GM23248 (cell line): ENCODE data around the gene DNAL4. TPM values are rescaled to one million over a fixed set of nuclear protein-coding genes. Genes with fewer than 3 reads are reported as not detected.

Experiments
- DNase-seq: peaks from one replicate; pipeline ENCODE4 v3.0.0-alpha.2; 2015
- H2AFZ ChIP-seq: fragments of 200-600 bp; sonication (generic); 2 replicates; pipeline ENCODE4 v1.6.1; 2016; ENCODE audit warnings: antibody characterized with exemption
- H3F3A ChIP-seq: fragments of 200-600 bp; sonication (generic); 2 replicates; pipeline ENCODE4 v1.6.1; 2016; ENCODE audit warnings: mild to moderate bottlenecking, antibody characterized with exemption, mixed run types; ENCODE audit not compliant: insufficient read depth
- H3K27ac ChIP-seq: fragments of 200-600 bp; sonication (generic); 2 replicates; pipeline ENCODE4 v1.5.1; 2016; ENCODE audit warnings: mild to moderate bottlenecking
- H3K27me3 ChIP-seq: fragments of 200-600 bp; sonication (generic); replicated peaks from 2 replicates; pipeline ENCODE4 v1.6.1; 2016; ENCODE audit warnings: mild to moderate bottlenecking; ENCODE audit not compliant: insufficient read depth
- H3K36me3 ChIP-seq: fragments of 200-600 bp; sonication (generic); 2 replicates; pipeline ENCODE4 v1.6.1; 2016; ENCODE audit warnings: low read depth, mild to moderate bottlenecking
- H3K4me1 ChIP-seq: fragments of 200-600 bp; sonication (generic); 2 replicates; pipeline ENCODE4 v1.6.1; 2016; ENCODE audit warnings: mild to moderate bottlenecking; ENCODE audit not compliant: insufficient read depth
- H3K4me2 ChIP-seq: fragments of 200-600 bp; sonication (generic); one replicate; pipeline ENCODE4 v1.6.1; 2016; ENCODE audit warnings: mild to moderate bottlenecking; ENCODE audit not compliant: unreplicated experiment
- H3K4me3 ChIP-seq: fragments of 200-600 bp; sonication (generic); 2 replicates; pipeline ENCODE4 v1.5.1; 2016; ENCODE audit warnings: mild to moderate bottlenecking
- H3K79me2 ChIP-seq: fragments of 200-600 bp; sonication (generic); 2 replicates; pipeline ENCODE4 v1.6.1; 2016; ENCODE audit warnings: mild to moderate bottlenecking; ENCODE audit not compliant: insufficient read depth
- H3K9ac ChIP-seq: fragments of 200-600 bp; sonication (generic); 2 replicates; pipeline ENCODE4 v1.6.1; 2016; ENCODE audit warnings: mild to moderate bottlenecking
- H3K9me2 ChIP-seq: fragments of 200-600 bp; sonication (generic); 2 replicates; pipeline ENCODE4 v1.6.1; 2016; ENCODE audit warnings: mixed run types, mild to moderate bottlenecking, moderate library complexity; ENCODE audit not compliant: insufficient read depth
- H3K9me3 ChIP-seq: fragments of 200-600 bp; sonication (generic); one replicate; pipeline ENCODE4 v1.6.1; 2017; ENCODE audit warnings: low read depth
- H4K20me1 ChIP-seq: fragments of 200-600 bp; sonication (generic); 2 replicates; pipeline ENCODE4 v1.6.0; 2016; ENCODE audit not compliant: insufficient read depth
- EZH2 ChIP-seq: fragments of 200-600 bp; sonication (generic); IDR thresholded peaks from 2 replicates; pipeline ENCODE4 v1.6.1; 2018; ENCODE audit warnings: antibody characterized with exemption, mild to moderate bottlenecking; ENCODE audit not compliant: insufficient read depth, poor library complexity, severe bottlenecking
- EZH2phosphoT487 ChIP-seq: fragments of 200-600 bp; sonication (generic); IDR thresholded peaks from 2 replicates; pipeline ENCODE4 v1.6.1; 2018; ENCODE audit warnings: antibody characterized with exemption, moderate library complexity, mild to moderate bottlenecking, low read depth; ENCODE audit not compliant: insufficient read depth
- WGBS, 2 experiments: methylation state at CpG; one replicate each; pipeline ENCODE4 v1.1.6; 2015 to 2017; ENCODE audit warnings: low lambda C conversion rate in 2 of 2, low coverage in 1 of 2; ENCODE audit errors: missing lambda C conversion rate in 2 of 2; 5-methylcytosine and 5-hydroxymethylcytosine counted together
- in situ Hi-C: fragments of 300-500 bp; cut with MboI; formaldehyde crosslinking; loops from 2 replicates; pipeline ENCODE4 v1.15.0; 2020
- polyA plus RNA-seq: library from polyadenylated mRNA; unstranded; fragments of >200 nt; fragmentation: Nextera tagmentation; extraction: Ambion mirVana; gene quantifications from 2 replicates; pipeline ENCODE4 v1.2.1, GENCODE V29; 2016
- total RNA-seq: library from RNA; depleted of rRNA; stranded (reverse); fragments of >200 nt; shearing (Covaris generic); gene quantifications from 2 replicates; pipeline ENCODE4 v1.2.3, GENCODE V29; 2014

DNAL4 gene
- total and polyA plus RNA-seq, 2 experiments from 2014 or later = 14.2 to 18.9 TPM

DNA sequence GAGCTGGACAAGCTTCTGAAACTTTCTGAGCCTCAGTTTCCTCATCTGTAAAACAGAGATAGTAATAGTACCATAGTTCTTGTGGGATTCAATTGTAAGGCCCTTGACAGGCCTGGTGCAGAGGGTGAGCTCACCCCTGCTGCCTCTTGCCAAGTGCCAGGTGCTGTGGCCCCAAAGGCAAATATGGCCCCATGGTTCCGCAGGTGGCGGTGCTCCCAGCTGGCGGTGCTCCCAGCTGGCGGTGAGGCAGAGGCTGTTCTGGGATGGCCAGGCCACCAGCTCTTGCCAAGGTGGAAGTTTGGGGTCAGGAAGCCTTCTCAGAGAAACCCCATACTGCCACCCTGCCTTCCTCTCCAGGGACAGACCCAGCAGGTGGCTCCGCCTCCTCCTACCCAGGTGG, 41.0 kb upstream of the DNAL4 start:
- WGBS, 2 experiments = 94 to 100% methylated on average over 1 to 5 of the region's 5 CpGs
- TF ChIP-seq EZH2phosphoT487 = no peak
- TF ChIP-seq EZH2 = no peak
- no peaks in the 10 kb centered on the region for H3K79me2 ChIP-seq
- H2AFZ ChIP-seq = no peak overlapping the region
- H3K27ac ChIP-seq = no peak overlapping the region
- in situ Hi-C loops = no loop called here
- H3K4me2 ChIP-seq = no peak overlapping the region
- H3K4me1 ChIP-seq = no peaks in the 10 kb centered on the region
- no peak overlapping the region for H3K9ac ChIP-seq
- no peaks in the 10 kb centered on the region for H3F3A ChIP-seq
- no peaks in the 10 kb centered on the region for H3K27me3 ChIP-seq
- no peak overlapping the region for H3K4me3 ChIP-seq
- H4K20me1 ChIP-seq = no peaks in the 10 kb centered on the region
- H3K9me3 ChIP-seq = no peaks in the 10 kb centered on the region
- DNase-seq = no peak
- H3K36me3 ChIP-seq = no peaks in the 10 kb centered on the region
- H3K9me2 ChIP-seq = no peaks in the 10 kb centered on the region

GRCh38 chr22:38834215-38834953, 40.4 kb upstream of the DNAL4 start:
- no peaks in the 10 kb centered on the region for H4K20me1 ChIP-seq
- H3K4me1 ChIP-seq = no peaks in the 10 kb centered on the region
- TF ChIP-seq EZH2phosphoT487 (no peak), EZH2 (no peak)
- no peaks in the 10 kb centered on the region for H3K79me2 ChIP-seq
- H3K27ac ChIP-seq = no peak overlapping the region
- in situ Hi-C loops = no loop called here
- no peak for DNase-seq
- H3K36me3 ChIP-seq = no peaks in the 10 kb centered on the region
- no peak overlapping the region for H3K4me3 ChIP-seq
- H3K9me3 ChIP-seq = no peaks in the 10 kb centered on the region
- no peaks in the 10 kb centered on the region for H3K27me3 ChIP-seq
- no peaks in the 10 kb centered on the region for H3K9me2 ChIP-seq
- no peaks in the 10 kb centered on the region for H3F3A ChIP-seq
- H3K4me2 ChIP-seq = no peak overlapping the region
- WGBS, 2 experiments = 77 to 78% methylated on average over 12 to 13 of the region's 13 CpGs
- H3K9ac ChIP-seq = no peak overlapping the region
- H2AFZ ChIP-seq = no peak overlapping the region

DNA sequence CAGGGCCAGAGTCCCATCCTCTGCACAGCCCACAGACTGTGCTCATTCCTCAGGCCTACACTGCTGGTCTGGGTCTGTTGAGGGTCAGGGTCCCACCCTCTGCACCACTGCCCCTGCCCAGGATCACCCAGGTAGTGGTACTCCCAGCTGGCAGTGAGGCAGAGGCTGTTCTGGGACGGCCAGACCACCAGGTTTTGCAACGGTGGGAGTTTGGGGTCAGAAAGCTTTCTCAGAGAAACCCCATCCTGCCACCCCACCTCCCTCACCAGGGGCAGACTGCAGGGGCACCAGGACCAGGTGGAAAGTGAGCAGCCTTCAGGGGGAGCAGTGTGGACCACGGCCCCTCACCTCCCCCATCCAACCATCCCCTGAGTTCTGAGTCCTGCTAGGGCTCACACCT, 39.1 kb upstream of the DNAL4 start:
- Histone ChIP-seq H3F3A (no peaks in the 10 kb centered on the region), H3K27me3 (no peaks in the 10 kb centered on the region), H3K79me2 (no peaks in the 10 kb centered on the region), H3K27ac (no peak overlapping the region), H3K9me2 (no peaks in the 10 kb centered on the region), H3K9me3 (no peaks in the 10 kb centered on the region), H3K4me3 (no peak overlapping the region), H3K36me3 (no peaks in the 10 kb centered on the region), H3K4me2 (no peak overlapping the region), H3K4me1 (no peaks in the 10 kb centered on the region), H4K20me1 (no peaks in the 10 kb centered on the region), H3K9ac (no peak overlapping the region), H2AFZ (no peak overlapping the region)
- TF ChIP-seq EZH2 (no peak), EZH2phosphoT487 (no peak)
- WGBS, 2 experiments = 64 to 71% methylated on average over 3 of the region's 3 CpGs
- no peak for DNase-seq
- in situ Hi-C loops = no loop called here

- WGBS, 2 experiments = 65% methylated on average over 26 to 30 of the region's 30 CpGs
- no peaks in the 10 kb centered on the region for H3K27me3 ChIP-seq
- H3K4me2 ChIP-seq = no peak overlapping the region
- H3F3A ChIP-seq = no peaks in the 10 kb centered on the region
- H3K4me1 ChIP-seq = no peaks in the 10 kb centered on the region
- H3K4me3 ChIP-seq = no peak overlapping the region
- H2AFZ ChIP-seq = no peak overlapping the region
- no peak overlapping the region for H3K27ac ChIP-seq
- H3K9me2 ChIP-seq = no peaks in the 10 kb centered on the region
- in situ Hi-C loops = no loop called here
- H3K9ac ChIP-seq = no peak overlapping the region
- H4K20me1 ChIP-seq = no peaks in the 10 kb centered on the region
- no peaks in the 10 kb centered on the region for H3K9me3 ChIP-seq
- TF ChIP-seq EZH2 = no peak
- no peak for TF ChIP-seq EZH2phosphoT487
- no peaks in the 10 kb centered on the region for H3K36me3 ChIP-seq
- no peak for DNase-seq
- no peaks in the 10 kb centered on the region for H3K79me2 ChIP-seq
Observed at GRCh38 chr22:38832005-38832978, 38.3 kb upstream of the DNAL4 start.
